GM18526 (cell line): ENCODE results near the gene RASD1.

Experiments used
- POLR2A ChIP-seq: IDR thresholded peaks from 3 replicates; pipeline ENCODE4 v1.6.1; 2011; ENCODE audit not compliant: insufficient read length; ENCODE audit errors: extremely low read depth

RASD1 gene

GRCh38 chr17:17497845-17498520 is 1.8 kb upstream of the RASD1 start:
- no peak for TF ChIP-seq POLR2A

- no peak for TF ChIP-seq POLR2A
Observed at GRCh38 chr17:17497065-17497844, 1.1 kb upstream of the RASD1 start.

GRCh38 chr17:17495536-17496188 is 533 bp downstream of the RASD1 start:
- no peak for TF ChIP-seq POLR2A

- TF ChIP-seq POLR2A: no peak
Observed at GRCh38 chr17:17494870-17495535, 1.2 kb downstream of the RASD1 start.

- no peak for TF ChIP-seq POLR2A
Observed at GRCh38 chr17:17494499-17494869, 1.7 kb downstream of the RASD1 start.

- no peak for TF ChIP-seq POLR2A
Observed at GRCh38 chr17:17493986-17494466, 2.2 kb downstream of the RASD1 start.

GRCh38 chr17:17493249-17493985 is 2.8 kb downstream of the RASD1 start:
- TF ChIP-seq POLR2A: no peak

GRCh38 chr17:17492571-17492970 is 3.6 kb downstream of the RASD1 start:
- TF ChIP-seq POLR2A: no peak

- TF ChIP-seq POLR2A: no peak
Observed at GRCh38 chr17:17492085-17492484, 4.1 kb downstream of the RASD1 start.

- TF ChIP-seq POLR2A: no peak
Observed at GRCh38 chr17:17491546-17491988, 4.6 kb downstream of the RASD1 start.

GRCh38 chr17:17491031-17491471 is 5.1 kb downstream of the RASD1 start:
- no peak for TF ChIP-seq POLR2A

GRCh38 chr17:17487998-17488397 is 8.2 kb downstream of the RASD1 start:
- no peak for TF ChIP-seq POLR2A

GRCh38 chr17:17485420-17485819 is 10.8 kb downstream of the RASD1 start:
- no peak for TF ChIP-seq POLR2A

GRCh38 chr17:17484451-17484899 is 11.7 kb downstream of the RASD1 start:
- TF ChIP-seq POLR2A: no peak
